Measurements from ENCODE around the gene CTNNA3.

Gene CTNNA3

DNA sequence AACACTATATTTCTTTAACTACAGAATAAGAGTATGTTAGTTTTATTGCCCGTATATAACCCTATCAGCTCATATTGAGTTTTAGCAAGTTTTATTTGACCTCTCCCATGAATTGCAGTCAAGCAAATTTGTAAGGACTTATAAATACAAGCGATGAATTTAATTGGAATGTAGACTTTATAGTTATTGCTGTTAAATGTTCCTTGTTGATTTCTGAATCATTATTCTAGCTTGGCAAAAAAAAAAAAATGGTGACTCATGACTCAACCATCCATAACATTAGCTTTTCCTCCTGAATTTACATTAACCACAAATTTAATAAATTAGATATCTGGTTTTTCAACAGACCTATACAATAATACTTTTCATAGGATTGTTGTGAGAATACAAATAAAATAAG is 1104.1 kb downstream of the CTNNA3 start:
- in situ Hi-C loops (cut with HindIII; ENCODE audit: low sequenced_read_pairs): no loop called here
- peak; percentile 28 for DNase-seq (ENCODE audit: low read depth, low spot score)

DNA sequence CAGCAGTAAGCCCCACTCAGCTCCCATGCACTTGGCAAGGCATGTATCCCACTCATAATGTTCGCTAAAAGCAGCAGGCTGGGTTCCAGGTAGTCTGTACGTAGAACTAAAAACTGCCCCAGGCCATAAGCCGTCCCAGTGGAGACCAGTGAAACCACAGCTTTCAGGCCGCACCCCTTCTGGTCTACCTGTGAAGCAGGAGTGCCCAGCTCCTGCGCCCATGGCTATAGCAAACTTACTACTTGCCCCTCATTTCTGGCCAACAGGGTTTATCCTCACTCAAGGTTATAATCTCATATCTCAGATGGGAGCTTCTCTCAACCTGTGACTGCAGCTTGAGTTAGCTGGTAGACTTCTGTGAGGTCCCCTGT is 1108.3 kb downstream of the CTNNA3 start:
- in situ Hi-C loops (cut with HindIII; ENCODE audit: low sequenced_read_pairs): no loop called here
- TF ChIP-seq, protein P1, sequence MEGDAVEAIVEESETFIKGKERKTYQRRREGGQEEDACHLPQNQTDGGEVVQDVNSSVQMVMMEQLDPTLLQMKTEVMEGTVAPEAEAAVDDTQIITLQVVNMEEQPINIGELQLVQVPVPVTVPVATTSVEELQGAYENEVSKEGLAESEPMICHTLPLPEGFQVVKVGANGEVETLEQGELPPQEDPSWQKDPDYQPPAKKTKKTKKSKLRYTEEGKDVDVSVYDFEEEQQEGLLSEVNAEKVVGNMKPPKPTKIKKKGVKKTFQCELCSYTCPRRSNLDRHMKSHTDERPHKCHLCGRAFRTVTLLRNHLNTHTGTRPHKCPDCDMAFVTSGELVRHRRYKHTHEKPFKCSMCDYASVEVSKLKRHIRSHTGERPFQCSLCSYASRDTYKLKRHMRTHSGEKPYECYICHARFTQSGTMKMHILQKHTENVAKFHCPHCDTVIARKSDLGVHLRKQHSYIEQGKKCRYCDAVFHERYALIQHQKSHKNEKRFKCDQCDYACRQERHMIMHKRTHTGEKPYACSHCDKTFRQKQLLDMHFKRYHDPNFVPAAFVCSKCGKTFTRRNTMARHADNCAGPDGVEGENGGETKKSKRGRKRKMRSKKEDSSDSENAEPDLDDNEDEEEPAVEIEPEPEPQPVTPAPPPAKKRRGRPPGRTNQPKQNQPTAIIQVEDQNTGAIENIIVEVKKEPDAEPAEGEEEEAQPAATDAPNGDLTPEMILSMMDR (IDR thresholded peaks at IDR 0.05; ENCODE audit: low read depth, low read length): no peak
- no peak overlapping the region for H3K4me3 ChIP-seq (ENCODE audit: low read depth, low read length)
- no peak for DNase-seq (ENCODE audit: low read depth, low spot score)

More for the DNA sequence above, 1104.1 kb downstream of the CTNNA3 start:
- no peak overlapping the region for H3K4me3 ChIP-seq (ENCODE audit: low read depth, low read length)
- TF ChIP-seq, protein P1 (IDR thresholded peaks at IDR 0.05; ENCODE audit: low read depth, low read length): no peak

DNA sequence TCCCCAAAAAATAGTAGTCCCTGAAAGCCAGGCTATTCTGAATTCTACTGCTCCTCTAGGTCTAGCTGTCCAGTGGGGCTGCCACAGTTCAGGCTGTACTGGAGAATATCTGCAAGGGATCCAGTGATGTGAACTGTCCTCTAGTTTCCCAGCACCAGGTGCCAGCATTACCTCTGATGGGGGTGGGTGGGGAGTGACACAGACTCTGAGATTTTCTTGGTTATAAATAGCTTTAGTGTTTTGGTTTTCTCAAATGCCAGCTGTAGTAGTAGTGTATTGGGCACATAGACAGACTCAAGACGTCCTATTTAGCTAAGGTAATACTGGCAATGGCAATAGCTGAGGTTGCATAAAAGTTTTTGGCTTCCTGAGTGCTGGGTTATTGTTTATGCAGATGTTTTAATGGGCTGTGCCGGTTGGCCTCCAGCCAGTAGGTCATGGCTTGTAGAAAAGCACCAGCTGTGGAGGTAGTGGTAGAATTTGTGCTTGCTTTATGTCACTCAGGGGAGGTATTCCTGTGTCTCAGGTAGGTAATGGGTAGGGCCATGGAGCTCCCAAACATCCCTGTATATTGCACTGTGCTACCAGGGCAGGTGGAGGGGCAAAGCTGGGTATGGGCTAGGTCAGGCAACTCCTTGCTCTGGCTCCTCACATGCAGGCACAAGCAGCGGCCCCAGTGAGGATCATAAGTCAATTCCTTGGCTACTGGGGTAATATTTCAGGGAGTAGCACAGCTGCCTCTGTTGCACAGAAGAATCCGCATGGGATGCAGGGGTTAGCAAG is 1108.9 kb downstream of the CTNNA3 start:
- H3K4me3 ChIP-seq (ENCODE audit: low read depth, low read length): no peak overlapping the region
- peak; percentile 4 for DNase-seq (ENCODE audit: low read depth, low spot score)
- in situ Hi-C loops (cut with HindIII; ENCODE audit: low sequenced_read_pairs): no loop called here
- TF ChIP-seq, protein P1 (IDR thresholded peaks at IDR 0.05; ENCODE audit: low read depth, low read length): no peak

DNA sequence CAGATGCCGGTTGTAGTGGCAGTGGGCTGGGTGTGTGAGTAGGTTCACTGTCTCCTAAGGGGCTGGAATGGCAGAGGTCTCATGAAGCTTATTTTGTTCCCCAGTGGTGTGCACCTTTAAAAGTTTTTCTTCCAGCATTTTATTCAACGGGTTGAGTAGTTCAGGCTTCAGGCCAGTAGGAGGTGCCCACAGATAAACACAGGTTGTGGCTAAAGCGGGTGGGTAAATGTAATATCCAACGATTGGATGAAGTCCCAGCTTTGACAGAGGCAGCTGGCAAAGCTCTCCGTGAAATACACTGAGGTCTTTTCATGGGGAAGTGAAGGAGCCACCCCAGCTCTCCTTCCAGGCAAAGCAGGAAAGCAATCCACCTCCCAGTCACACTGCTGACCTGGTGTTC is 1109.9 kb downstream of the CTNNA3 start:
- peak; percentile 28 for DNase-seq (ENCODE audit: low read depth, low spot score)

DNA sequence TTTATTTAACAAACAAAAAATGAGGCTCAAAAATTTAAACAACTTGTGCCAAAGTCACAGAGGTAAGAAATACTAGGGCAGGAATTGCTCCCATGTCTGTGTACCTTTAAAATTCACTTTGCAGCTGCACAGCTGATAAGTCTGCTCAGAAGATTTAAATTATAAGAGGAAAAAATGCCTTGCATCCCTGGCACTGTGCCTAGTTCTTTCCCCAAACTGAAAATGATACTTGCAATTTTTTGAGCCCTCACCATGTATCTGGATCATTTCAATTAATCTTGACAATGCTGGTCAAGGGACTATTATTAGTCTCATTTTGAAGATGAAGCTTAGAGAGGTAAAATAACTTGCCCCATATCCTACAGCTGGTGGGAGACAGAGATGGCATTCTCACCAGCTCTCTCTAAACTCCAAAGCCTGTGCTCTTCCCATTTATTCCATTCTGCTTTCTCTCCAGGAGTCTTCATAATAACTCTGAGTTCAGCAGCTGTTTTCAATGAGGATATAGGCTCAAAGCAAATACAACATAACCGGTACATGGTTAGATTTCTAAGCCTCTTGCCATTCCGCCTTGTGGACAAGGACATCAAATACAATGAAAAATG is 1120.6 kb downstream of the CTNNA3 start:
- H3K4me3 ChIP-seq (ENCODE audit: low read depth, low read length): no peak overlapping the region
- no peak for DNase-seq (ENCODE audit: low read depth, low spot score)
- TF ChIP-seq, protein P1 (IDR thresholded peaks at IDR 0.05; ENCODE audit: low read depth, low read length): no peak
- in situ Hi-C loops (cut with HindIII; ENCODE audit: low sequenced_read_pairs): no loop called here

More for the DNA sequence above, 1109.9 kb downstream of the CTNNA3 start:
- in situ Hi-C loops (cut with HindIII; ENCODE audit: low sequenced_read_pairs): no loop called here
- TF ChIP-seq, protein P1 (IDR thresholded peaks at IDR 0.05; ENCODE audit: low read depth, low read length): peak; percentile 36
- no peak overlapping the region for H3K4me3 ChIP-seq (ENCODE audit: low read depth, low read length)

DNA sequence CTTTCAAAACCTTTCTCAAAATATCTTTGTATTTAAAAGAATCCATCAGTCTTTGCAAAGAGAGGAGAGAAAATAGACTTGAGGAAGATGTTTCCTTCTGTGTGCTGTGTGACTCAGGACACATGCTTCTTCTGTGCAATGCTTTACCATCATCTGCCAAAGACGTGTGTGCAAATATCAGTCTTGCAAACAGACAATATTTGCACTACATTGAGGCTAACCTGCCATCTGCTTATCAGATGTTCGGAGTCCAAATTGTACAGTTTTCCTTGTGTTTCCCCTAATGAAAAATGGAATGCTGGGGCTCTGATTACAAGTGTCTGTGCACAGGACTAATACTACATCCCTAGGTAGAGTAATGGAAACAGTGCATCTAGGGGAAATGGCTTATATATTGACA is 1123.3 kb downstream of the CTNNA3 start:
- in situ Hi-C loops (cut with HindIII; ENCODE audit: low sequenced_read_pairs): no loop called here
- H3K4me3 ChIP-seq (ENCODE audit: low read depth, low read length): no peak overlapping the region
- DNase-seq (ENCODE audit: low read depth, low spot score): no peak
- TF ChIP-seq, protein P1 (IDR thresholded peaks at IDR 0.05; ENCODE audit: low read depth, low read length): no peak
